Measurements from ENCODE around the gene C2orf15.
A peak's percentile ranks its signal among the peaks of the same experiment; 100 is the strongest.
"Not testable (repeated sequence)": the region's sequence is repeated elsewhere in the genome, so short reads cannot be mapped to it uniquely, and the experiment has no call there.

Gene C2orf15, protein sequence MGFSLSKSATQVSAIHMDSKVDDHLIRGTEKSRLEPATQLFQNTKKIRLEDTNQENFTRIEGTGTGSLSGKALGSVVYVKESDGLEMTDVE

DNA sequence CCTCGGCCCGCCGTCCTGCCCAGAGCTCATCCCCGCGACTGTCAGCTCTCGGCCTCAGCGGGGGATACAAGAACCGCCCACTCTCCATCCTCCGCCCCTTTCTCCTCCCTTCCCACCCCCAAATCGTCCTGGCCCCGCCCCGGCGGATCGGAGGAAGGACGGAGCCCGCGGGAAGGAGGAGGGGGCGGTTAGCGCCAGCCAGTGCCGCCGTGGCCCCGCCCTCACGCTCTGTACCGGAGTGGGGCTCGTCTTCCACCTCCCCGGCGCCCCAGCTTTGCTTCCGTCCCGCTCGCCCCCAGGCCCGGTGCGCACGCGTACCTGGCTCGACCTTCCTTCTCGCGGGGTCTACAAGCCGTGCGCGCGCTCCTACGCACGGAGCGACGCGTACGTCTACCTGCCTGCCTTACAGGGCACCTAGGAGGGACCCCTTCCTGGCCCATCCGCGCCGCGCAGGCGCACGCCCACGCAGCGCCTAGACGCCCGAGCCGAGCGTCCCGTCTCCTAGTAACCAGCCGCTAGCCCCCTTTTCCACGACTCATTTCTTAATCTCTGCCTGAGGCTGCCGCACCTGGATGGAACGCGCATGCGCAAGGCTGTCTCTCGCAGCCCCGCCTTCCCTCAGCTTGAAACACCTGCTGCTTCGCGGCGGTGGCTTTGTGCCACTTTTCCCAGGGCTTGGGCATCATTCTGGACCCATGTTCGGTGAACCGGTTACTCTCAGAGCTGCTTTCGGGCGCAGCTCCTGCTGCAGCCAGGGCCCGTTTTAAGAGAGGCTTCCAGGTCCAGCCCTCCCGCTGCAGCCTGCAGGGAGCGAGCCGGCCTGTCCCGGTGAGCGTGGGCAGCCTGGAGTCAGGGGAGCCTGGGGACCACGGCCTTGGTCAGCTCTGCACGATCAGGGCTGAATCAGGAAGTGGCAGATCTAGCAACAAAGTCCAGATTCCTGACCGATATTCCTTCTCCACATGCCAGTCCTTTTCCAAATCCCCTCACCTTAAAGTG lies at the start of gene C2orf15:
Gene C2orf15, plus strand, starts transcription at position 598 of the 999 bp plus-strand sequence. CDS start 8,852 bp downstream, outside the sequence.
- DNase-seq (ENCODE audit: low spot score) = peak; percentile 91

DNA sequence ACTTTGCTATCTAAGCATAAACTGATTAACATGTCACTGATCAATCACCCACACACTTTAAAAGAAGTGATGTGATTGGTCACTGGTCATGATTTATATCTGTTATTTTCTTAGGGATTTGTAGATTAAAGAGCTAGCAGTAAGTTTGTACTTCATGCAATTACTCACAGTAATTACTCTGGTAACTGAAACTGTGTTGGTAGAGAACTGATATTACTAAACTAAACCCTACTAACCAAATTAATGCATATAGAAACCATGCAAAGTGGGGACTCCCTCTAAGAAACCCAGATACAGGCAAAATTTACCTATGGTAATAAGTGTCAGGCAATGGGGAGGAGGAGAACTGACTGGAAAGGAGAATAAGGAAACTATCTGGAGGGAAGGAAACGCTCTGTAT lies 44.8 kb upstream of the C2orf15 start:
- DNase-seq (ENCODE audit: low spot score) = no peak

DNA sequence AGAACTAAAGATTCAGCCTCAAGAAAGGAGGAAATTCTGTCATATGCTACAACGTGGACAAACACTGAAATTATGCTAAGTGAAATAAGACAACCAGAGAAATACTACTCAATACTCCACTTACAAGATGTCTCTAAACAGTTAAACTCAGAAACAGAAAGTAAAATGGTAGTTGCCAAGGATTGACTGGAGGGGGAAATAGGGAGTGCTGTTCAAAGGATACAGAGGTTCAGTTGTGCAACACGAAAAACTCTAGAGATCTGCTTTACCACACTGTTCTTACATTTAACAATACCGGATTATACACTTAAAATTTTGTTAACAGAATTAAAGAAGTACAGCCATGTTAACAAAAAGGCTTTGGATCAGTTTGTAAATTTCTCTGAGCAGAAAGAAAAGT lies 39.8 kb upstream of the C2orf15 start:
- no peak for DNase-seq (ENCODE audit: low spot score)

DNA sequence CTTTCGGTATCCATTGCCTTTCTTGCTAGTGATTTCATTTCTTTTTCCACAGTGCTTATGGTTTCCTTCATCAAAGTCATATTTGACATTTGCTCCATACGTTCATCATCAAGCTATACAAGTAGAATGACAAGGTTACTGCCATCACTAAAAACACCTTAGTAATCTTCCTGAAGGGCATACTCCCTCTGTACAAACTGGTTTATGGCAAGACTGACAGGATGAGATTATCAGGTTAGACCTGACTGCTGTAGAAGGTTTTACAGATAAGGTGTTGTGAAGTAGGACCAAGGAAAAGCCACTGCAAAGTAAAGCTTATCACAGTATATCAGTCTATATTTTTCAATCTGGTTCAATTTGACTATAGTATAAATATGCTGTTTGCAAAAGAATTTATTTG lies 37.5 kb upstream of the C2orf15 start:
- DNase-seq (ENCODE audit: low spot score) = no peak

DNA sequence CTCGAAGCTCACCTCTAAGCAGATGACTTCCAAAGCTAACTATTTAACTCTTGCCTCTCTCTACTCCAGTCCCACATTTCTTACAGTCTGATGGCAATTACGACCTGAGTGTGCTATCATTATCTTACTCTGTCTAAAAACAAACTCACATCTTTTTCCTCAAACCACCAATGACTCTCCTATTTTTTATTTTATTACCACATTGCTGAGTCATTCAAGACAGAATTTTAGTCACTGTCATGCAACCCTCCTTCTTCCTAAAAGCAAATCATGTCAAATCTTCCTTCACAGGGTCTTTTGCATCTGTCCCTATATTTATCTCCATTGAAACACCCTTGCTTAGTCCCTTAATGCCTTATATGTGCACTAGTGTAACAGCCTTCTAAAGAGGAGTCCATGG lies 34.6 kb upstream of the C2orf15 start:
- no peak for DNase-seq (ENCODE audit: low spot score)

DNA sequence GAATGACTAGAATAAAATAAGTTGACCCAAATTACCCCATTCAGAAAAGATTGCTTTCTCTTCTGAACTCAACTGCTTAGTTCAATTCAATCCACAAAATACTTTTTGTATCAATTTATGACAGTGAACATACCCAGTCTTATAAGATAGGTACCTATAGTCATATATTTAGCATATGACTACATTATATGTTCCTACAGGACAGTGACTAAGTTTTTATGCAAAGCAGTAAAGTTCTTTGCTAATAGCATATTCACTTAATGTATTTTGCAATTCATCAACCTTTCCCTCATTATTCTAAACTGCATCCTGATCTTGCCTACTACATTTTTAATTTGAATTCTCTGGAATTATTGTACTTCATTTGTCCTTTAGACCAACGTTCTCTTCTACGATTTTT lies 30.3 kb upstream of the C2orf15 start:
- no peak for DNase-seq (ENCODE audit: low spot score)

DNA sequence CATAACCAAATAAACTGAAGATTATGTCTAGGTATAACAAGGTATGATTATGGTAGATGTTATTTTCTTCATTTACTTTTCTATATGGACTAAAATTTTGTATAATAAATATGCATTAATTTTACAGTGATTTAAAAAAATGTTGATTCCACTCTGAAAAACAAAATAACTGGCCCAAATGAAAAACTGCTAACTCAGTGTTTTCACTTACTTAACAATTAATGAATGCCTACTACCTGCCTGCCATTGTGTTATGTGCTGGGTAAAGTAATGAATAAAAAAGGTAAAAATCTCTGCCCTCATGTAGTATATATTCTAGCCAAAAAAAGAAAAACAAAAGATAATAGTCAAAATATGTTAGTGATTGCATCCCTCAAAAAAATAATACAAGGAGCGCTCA lies 29.6 kb upstream of the C2orf15 start:
- no peak for DNase-seq (ENCODE audit: low spot score)

DNA sequence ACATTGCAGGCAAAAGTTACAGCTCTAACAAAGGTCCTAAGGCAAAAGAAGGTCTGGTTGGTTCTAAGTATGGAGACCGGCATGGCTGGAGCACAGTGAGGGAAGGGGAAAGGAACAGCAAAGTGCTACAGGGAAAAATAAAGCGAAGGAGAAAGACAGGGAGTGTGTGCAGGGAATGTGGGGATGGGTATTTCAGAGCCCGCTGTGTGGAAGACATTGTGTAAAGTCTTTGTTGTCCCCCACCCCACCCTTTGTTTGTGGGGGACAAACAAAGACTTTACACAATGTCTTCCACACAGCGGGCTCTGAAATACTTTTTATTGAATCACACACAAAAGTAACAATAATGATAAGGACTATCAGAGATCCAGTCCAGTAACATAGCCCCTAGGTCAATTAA lies 28.9 kb upstream of the C2orf15 start:
- no peak for DNase-seq (ENCODE audit: low spot score)

DNA sequence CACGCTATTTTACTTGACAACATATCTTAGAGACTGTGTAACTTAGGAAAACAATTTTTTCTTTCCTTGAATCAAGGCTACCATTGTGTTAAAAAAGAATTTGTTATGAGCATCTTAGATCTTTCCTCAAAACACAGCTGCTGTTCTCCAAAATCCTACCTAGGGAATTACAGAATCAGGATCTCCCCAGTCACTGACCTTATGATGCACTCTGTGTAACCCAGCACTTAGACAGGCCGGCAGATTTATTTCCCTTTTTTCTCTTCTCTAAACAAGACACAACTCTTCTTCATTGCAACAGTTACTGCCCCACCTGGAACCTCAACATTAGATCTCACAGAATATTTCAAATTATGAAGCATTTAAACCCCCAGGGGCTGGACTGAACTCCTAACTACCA lies 13.5 kb upstream of the C2orf15 start:
- no peak for DNase-seq (ENCODE audit: low spot score)

DNA sequence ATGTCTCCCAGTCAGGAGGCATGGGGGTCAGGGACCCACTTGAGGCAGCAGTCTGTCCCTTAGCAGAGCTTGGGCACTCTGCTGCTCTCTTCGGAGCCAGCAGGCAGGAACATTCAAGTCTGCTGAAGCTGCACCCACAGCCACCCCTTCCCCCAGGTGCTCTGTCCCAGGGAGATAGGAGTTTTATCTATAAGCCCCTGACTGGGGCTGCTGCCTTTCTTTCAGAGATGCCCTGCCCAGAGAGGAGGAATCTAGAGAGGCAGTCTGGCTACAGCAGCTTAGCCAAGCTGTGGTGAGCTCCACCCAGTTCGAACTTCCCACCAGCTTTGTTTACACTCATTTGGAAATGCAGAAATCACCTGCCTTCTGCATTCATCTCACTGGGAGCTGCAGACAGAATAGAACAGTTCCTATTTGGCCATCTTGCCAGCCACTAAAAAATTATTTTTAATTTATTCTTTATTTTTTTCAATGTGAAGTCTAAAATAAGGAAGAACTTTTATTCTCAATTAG lies 6.4 kb upstream of the C2orf15 start:
- DNase-seq (ENCODE audit: low spot score) = not testable (repeated sequence)

DNA sequence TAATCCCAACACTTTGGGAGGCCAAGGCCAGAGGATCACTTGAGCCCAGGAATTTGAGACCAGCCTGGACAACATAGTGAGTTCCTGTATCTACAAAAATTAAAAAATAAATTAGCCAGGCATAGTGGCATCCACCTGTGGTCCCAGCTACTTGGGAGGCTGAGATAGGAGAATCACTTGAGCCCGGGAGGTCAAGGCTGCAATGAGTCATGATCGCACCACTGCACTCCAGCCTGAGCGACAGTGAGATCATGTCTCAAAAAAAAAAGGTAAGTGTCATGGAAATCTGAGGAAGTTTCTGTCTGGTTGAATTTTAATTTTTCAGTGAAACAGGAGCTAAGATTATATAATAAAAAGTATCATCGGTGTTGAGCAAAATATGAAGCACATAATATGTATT lies 2.5 kb upstream of the C2orf15 start:
- no peak for DNase-seq (ENCODE audit: low spot score)

DNA sequence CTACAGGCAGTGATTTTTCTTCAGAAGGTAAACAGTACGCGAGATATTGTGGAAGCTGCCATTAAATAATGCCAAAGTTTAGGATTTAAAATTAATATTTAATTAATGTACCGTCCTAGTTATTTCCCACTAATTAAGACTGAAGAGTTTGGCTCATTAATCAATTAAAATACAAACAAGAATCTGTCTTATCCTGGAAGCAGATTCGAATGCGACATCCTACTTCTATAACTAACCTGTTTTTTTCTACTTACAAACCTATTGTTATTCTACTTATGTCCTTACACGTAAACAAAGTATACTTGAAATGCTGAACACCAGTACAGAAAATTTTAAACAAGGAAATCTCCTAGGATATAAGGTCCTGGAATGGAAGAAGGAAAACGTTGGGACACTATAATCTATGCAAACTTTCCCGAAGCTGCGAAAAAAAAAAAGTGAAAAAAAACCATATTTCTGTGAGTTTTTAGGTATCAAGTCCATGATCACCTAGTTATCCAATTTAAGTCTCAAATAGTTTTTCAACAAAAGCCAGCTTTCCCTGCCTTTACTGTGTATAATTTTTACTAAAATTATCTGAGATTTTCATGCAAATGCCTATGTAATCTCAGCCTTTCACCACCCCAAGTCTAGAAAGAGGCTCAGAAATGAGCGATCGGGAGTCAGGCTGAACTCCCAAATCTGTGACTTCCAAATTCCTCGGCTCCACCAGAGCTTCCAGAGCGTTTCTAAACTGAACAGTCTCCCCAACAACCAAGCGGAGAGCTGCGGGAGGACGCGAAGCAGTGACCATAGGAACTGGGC lies 1.2 kb upstream of the C2orf15 start:
- no peak for DNase-seq (ENCODE audit: low spot score)

DNA sequence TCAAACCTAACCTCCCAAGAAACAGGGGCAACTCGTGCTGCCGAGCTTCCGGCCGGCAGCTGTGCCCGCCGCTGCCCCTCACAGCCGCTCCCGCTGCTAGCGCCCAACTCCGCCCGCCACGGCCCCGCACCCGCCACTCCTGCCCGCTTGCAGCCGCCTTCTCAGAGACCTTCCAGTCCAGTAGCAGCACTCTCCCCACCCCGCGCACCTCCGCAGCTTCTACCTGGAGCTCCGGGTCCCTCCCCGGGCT lies 722 bp upstream of the C2orf15 start:
- DNase-seq (ENCODE audit: low spot score) = no peak

DNA sequence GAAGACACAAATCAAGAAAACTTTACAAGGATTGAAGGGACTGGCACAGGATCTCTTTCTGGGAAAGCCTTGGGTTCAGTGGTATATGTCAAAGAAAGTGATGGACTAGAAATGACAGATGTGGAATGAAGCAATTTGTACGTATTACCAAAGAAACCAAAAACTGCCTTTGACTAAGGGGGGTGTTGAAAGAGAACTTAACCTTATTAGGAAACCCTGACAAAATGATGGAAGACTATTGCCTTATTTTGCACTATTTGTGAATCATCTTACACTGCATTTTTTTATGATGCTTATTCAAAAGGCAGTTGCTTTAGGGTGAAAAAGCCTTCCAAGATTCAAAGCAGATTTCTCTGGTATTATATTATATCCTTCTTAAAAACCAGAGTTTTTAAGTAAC lies 9.2 kb downstream of the C2orf15 start:
- no peak for DNase-seq (ENCODE audit: low spot score)

DNA sequence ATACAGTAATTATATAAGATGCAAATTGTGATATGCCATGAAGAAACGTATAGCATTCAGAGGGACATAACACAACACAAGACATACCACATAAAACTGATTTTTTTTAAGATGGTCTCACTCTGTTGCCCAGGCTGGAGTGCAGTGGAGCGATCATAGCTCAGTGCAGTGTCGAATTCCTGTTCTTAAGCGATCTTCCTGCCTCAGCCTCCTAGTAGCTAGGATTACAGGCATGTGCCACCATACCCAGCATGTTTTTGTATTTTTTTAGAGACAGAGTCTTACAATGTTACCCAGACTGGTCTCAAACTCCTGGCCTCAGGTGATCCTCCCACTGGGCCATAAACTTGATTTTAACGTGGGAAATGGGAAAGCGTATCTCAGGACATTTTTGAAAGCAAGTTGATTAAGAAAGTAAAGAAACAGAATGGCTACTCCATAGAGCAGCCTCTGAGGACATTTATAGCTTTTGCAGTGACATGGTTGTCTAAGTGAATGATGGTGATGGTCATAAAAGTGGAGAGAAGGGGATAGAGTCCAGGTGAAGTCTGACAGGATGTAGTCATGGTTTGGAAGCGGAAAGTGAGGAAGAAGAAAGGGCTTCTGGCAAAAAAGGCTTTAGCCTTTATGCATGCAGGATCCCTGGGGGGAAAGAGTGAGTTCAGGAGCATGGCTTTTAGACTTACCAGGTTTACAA lies 10.8 kb downstream of the C2orf15 start:
- DNase-seq (ENCODE audit: low spot score) = no peak

DNA sequence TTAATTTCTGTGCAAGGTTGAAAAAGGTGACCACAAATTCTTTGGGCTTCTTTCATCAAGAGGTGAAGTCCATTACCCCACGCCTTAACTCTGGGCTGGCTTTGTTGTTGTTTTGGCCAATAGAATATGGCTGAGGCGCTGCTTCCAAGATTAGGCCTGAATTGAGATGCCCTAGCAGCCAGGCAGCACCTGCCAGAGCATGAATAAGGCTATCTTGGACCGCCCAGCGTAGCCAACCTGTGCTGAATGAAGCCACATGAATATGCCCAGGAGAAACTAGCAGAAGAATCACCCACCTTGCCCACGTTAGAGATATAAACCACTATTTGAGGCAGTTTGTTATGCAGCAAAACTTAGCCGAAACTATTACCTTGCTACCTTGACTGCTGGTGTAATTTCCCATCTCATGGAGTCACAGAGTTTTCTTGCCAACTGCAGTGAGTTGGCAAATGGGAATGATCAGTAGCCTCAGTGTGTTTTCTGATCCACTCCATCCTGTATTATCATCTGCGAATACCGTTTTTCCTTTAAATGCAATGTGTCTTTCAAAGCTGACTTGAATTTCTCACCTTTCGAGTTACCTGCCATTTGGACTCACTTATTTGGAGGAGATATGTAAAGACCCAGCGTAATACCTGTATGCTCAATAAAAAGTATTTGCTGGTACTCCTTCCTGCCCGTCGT lies 12.6 kb downstream of the C2orf15 start:
- no peak for DNase-seq (ENCODE audit: low spot score)

DNA sequence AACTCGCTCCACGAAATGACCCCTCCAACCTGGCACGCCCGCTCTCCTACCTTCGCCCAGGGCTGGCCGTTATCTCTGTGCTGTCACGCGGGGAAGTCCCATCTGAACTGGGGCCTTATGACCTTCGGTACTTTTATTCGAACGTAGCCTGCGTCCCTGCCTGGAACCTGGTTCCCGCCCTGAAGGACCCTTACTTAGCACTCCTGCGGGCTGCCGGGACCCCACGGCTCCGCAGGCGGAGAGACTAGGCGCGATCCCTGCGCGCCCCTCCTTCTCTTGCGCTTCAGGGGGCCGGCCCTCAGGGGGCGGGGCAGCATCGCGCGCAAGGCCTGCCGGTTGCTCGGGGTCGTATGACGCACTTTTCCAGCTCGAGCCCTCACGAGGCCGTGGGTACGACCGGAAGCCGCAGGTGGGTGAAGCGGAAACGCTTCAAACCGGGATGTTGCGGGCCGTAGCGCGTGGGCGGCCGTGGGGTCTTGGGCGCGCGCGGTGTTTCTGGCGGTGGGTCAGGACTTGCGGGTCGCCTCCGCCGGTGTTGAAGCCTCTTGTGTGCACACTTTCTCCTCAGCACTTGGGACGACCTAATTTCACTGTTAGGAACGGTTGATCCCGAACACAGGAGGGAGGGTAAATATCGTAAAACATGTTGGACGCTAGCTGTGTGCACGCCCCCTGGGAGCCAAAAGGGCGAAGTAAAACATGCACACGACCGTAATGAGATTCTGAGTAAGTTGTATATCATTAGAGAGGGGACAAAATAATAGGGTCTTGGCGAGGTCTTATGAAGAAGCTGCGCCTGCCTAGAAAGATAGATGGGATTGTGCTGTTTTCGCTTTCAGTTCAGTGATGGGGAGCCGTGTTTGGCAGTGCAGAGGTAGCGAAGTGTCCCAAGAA lies 13.4 kb downstream of the C2orf15 start, which contains the start of the genes LIPT1 and TSGA10:
Gene LIPT1, plus strand, starts transcription at position 325 of the 894 bp plus-strand sequence. CDS start 6,991 bp downstream, outside the sequence.
Gene TSGA10, minus strand, starts transcription at position 300 of the 894 bp plus-strand sequence. CDS start 45,503 bp downstream, outside the sequence.
- peak; percentile 93 for DNase-seq (ENCODE audit: low spot score)

DNA sequence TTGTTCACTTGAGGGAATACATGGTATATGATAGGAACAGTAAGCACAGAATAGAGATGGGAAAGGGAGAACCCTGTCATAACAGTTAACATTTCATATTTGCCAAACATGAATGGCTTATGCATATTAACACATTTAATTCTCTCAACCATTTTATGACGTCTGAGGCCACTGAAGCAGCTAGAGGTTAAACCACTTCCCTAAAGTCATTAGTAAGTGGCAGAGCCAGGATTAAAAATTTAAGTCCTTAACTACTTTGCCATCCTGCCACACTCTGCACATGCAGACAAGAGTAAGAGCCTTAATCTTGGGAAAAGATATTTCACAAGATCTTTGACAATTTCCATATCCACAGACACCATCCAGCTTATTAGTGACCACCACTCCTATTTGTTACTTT lies 15.4 kb downstream of the C2orf15 start:
- DNase-seq (ENCODE audit: low spot score) = no peak

DNA sequence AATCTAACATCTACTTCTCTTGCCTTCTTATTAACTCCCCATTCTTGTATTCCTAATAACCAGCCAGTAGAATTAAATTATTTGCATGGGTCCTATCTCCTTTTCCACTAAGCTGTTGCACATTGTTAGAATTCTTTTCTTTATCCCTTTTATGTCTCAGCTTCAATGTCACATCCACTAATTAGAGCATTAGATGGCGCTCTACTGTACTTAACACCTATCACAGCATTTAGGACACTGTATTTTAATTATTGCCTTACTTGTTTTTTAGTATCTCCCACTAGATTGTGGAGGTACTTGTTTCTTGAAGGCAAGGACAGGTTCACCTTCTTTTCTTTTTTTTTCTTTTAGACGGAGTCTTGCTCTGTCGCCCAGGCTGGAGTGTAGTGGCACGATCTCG lies 17.1 kb downstream of the C2orf15 start:
- no peak for DNase-seq (ENCODE audit: low spot score)

DNA sequence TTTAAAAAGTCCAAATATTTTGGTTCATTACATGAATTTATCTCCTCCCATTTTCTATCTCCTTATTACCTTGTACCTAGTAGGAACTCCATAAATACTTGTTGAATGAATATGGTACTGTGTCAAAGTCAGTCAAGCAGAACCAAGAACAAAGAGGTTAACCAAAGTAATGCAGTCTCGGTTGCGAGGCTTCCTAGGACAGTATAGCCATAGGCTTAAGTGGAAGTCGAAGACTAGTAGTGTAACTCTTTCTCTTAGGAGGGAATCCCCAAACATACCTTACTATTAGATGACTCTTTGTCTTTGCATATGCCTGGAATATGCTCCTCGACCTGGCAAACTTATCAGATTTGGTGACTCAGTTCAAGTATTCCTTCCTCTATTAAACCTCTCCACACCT lies 18.1 kb downstream of the C2orf15 start:
- no peak for DNase-seq (ENCODE audit: low spot score)

Measured in left forelimb (tissue), 1 donor.